Brain microvascular endothelial cell (primary cell): Measurements from ENCODE around the gene BARX2.

Experiments
- DNase-seq: peaks from one replicate; pipeline ENCODE4 v3.0.0-alpha.2; 2020
- H3K27ac ChIP-seq: fragments of 250-450 bp; sonication (Bioruptor Pico); 2 replicates; pipeline ENCODE4 v1.5.1; 2020; ENCODE audit warnings: mild to moderate bottlenecking, moderate library complexity
- H3K27me3 ChIP-seq: fragments of 250-450 bp; sonication (Bioruptor Pico); replicated peaks from 2 replicates; pipeline ENCODE4 v1.5.1; 2020; ENCODE audit warnings: mild to moderate bottlenecking
- H3K36me3 ChIP-seq: fragments of 250-450 bp; sonication (Bioruptor Pico); replicated peaks from 2 replicates; pipeline ENCODE4 v1.5.1; 2020; ENCODE audit warnings: mild to moderate bottlenecking
- H3K4me3 ChIP-seq: 2 replicates; pipeline ENCODE4 v1.5.1; 2011; ENCODE audit warnings: low read depth, mild to moderate bottlenecking, control low read depth, low read length, moderate library complexity
- in situ Hi-C: cut with HindIII; loops from 2 replicates; pipeline ENCODE4 v1.10.0; 2017; ENCODE audit warnings: low sequenced_read_pairs, low pct_ligation_motif_present
- TF ChIP-seq, protein P1 (sequence below): IDR thresholded peaks from 2 replicates; pipeline ENCODE4 v1.5.1; 2011; ENCODE audit warnings: low read depth, mild to moderate bottlenecking, moderate library complexity, low read length, control low read depth, inconsistent platforms; ENCODE audit errors: missing control alignments

Gene BARX2

DNA sequence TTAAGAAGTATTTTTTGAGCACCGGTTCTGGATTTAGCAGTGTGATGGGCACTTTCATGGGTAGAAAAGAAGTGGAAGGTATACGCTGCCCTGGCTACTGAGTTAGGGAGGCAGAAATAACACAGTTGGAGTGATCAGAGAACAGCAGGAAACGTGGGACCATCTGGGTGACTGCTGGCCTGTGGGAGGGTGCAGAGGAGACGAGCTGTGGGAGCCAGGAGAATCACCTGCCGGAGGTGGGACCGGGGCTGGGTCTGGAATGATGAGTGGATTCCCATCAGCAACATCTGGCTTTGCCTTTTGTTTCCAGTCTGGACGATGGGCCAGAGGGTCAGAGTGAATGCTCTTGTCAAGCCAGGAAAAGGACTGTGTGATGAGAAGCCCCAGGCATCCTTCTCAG, 66.5 kb downstream of the BARX2 start:
- TF ChIP-seq, protein P1, sequence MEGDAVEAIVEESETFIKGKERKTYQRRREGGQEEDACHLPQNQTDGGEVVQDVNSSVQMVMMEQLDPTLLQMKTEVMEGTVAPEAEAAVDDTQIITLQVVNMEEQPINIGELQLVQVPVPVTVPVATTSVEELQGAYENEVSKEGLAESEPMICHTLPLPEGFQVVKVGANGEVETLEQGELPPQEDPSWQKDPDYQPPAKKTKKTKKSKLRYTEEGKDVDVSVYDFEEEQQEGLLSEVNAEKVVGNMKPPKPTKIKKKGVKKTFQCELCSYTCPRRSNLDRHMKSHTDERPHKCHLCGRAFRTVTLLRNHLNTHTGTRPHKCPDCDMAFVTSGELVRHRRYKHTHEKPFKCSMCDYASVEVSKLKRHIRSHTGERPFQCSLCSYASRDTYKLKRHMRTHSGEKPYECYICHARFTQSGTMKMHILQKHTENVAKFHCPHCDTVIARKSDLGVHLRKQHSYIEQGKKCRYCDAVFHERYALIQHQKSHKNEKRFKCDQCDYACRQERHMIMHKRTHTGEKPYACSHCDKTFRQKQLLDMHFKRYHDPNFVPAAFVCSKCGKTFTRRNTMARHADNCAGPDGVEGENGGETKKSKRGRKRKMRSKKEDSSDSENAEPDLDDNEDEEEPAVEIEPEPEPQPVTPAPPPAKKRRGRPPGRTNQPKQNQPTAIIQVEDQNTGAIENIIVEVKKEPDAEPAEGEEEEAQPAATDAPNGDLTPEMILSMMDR = no peak
- no peak for DNase-seq
- in situ Hi-C loops = no loop called here

DNA sequence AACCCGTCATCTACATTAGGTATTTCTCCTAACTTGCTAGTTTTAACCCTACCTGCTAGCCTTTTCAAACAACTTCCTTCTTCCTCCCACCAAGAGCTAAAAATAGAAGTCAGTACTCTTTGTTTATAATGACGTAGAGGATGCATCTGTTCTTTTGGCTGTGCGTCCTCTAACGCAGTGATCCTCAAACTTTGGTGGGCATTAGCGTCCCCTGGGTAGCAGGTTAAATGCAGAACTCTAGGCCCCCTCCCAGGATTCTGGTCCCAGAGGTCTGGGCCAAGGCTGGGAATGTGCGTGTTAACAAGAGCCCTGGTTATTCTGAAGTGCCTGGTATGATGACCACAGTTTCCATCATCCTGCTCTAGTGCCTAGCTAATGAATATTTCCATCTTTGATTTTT, 67.6 kb downstream of the BARX2 start:
- no peak overlapping the region for H3K27ac ChIP-seq
- TF ChIP-seq, protein P1 = no peak
- H3K4me3 ChIP-seq = no peak overlapping the region
- in situ Hi-C loops = no loop called here
- no peaks in the 10 kb centered on the region for H3K36me3 ChIP-seq
- no peaks in the 10 kb centered on the region for H3K27me3 ChIP-seq
- DNase-seq = no peak

More for the DNA sequence above, 66.5 kb downstream of the BARX2 start:
- H3K4me3 ChIP-seq = no peak overlapping the region
- no peak overlapping the region for H3K27ac ChIP-seq
- H3K27me3 ChIP-seq = no peaks in the 10 kb centered on the region
- H3K36me3 ChIP-seq = no peaks in the 10 kb centered on the region

DNA sequence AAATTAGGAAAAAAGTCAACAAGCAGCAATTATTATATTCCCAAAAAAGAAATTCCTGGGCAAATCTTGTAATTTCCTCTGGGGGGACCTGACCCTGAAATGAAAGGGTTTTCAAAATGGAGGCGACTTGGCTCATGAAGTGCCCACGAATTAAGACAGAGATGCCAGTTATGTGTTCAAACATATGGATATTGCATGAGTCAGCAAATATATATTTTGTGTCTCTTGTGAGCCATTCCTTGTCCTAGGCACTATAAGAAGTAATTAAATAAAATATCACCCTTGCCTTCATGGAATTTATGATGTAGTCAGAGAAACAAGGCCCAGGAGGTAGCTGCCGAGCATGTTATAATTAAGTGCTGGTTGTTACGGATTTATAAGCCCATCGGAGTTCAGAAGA, 68.6 kb downstream of the BARX2 start:
- DNase-seq = no peak
- in situ Hi-C loops = no loop called here
- Histone ChIP-seq H3K27ac (no peak overlapping the region), H3K27me3 (no peaks in the 10 kb centered on the region), H3K36me3 (no peaks in the 10 kb centered on the region), H3K4me3 (no peak overlapping the region)
- TF ChIP-seq, protein P1 = no peak

DNA sequence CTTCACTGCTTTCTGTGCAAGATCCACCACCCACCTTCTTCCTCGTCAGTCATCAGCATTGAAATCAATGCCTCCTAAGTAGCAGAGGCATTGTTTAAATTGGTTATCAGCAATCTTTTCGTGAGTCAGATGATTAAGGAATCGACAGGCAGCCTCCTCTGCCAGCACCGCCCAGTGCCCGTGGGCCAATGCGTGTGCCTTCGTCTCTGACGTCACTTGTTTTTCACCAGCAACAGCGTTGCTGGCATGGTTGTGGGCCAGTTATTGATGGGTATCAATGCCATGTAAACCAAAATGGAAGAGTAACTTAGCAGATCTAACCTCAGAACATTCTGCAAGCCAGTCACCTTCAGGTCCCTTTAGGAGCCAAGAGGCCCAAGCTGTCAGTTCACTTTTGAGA, 69.6 kb downstream of the BARX2 start:
- Histone ChIP-seq H3K27me3 (no peaks in the 10 kb centered on the region), H3K4me3 (no peak overlapping the region), H3K27ac (no peak overlapping the region), H3K36me3 (no peaks in the 10 kb centered on the region)
- in situ Hi-C loops = no loop called here
- DNase-seq = no peak
- TF ChIP-seq, protein P1 = no peak

DNA sequence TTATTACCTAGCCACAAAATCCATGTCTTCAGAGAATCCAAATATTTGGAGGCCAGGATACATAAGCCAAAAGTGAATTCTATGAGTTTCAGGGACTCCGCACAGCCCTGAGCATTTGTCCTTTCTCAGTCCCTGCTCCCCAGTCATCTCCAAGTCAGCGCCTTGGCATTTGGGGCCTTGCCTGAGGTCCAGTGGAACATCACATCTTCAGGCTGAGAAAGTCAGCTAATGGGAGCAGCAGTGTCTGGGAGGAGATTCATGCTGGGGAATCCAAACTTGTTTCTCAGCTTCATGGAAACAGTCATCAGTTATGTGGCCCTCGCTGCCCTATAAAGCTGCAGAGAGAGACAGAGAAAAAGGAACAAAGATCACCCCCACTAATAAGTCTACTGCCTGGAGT, 70.9 kb downstream of the BARX2 start:
- in situ Hi-C loops = no loop called here
- Histone ChIP-seq H3K27ac (no peak overlapping the region), H3K36me3 (no peaks in the 10 kb centered on the region), H3K27me3 (no peaks in the 10 kb centered on the region), H3K4me3 (no peak overlapping the region)
- TF ChIP-seq, protein P1 = no peak
- DNase-seq = no peak

DNA sequence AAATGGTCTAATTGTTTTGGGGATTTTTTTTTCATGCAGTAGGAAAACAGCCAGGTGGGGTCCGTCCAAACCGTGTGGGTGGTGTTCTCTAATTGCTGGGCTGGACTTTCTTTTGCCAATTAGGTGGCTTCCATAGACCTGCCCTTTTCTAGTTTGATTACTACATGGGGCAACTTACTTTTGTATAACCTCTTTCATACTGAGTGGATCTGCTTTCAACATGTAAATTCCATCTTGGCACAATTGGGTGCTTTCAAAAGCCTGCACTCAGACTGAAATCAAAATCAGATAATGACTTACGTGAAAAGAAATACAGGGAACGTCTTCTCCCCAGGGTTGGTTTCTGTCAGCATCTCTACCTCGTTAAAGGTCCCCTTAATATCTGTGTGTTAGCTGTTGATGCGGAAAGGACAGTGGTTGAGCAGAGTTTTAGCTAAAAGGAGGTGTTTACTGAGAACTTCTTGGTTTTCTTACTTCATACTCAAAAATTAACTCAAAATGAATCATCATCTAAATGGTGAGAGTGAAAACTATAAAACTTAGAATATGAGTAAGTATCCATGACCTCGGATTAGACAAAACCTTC, 72.1 kb downstream of the BARX2 start:
- Histone ChIP-seq H3K4me3 (no peak overlapping the region), H3K36me3 (no peaks in the 10 kb centered on the region), H3K27ac (no peak overlapping the region), H3K27me3 (no peaks in the 10 kb centered on the region)
- no peak for DNase-seq
- TF ChIP-seq, protein P1 = no peak
- in situ Hi-C loops = no loop called here
